Stomach (tissue), 8 donors: ENCODE data around the gene TNFSF18. TPM values are rescaled to one million over a fixed set of nuclear protein-coding genes. Genes with fewer than 3 reads are reported as not detected.

Experiments used
- polyA plus RNA-seq, 3 donors: library from polyadenylated mRNA; stranded (reverse); fragments of 200-250 nt; gene quantifications; one replicate each; pipeline ENCODE4 v1.2.3, GENCODE V29; 2013
- total RNA-seq, 5 donors: library from RNA; depleted of rRNA; stranded (reverse); fragments of >200 nt; gene quantifications; one replicate each; pipeline versions ENCODE4 v1.1.0 to v1.2.3, GENCODE V29; 2014 to 2016
- donor health status: healthy with polysubstance abuse.
- donor health status: Bipolar disorder and iron deficiency.
- donor health status: healthy.

Gene TNFSF18
- total and polyA plus RNA-seq, 8 donors: 0.12 TPM; not detected in 7

Other genes with a start within 250 kb of the TNFSF18 start
- 1 to 10 TPM in 1 of 5 donors, under 1 TPM in 1, not detected in 3; 0.14 to 2.2 TPM for gene TNFSF4, start 156.4 kb upstream of the TNFSF18 start, total RNA-seq
- gene TNFSF4, start 156.4 kb upstream of the TNFSF18 start, polyA plus RNA-seq: under 1 TPM in 2 of 3 donors, not detected in 1; 0.50 to 0.62 TPM